Loucy (cell line): ENCODE data around the gene FLT4.

ENCODE experiments used
- H2AFZ ChIP-seq: fragments of 200-600 bp; sonication (generic); 2 replicates; pipeline ENCODE4 v1.6.0; 2016; ENCODE audit warnings: antibody characterized with exemption, mild to moderate bottlenecking, low read length, moderate library complexity
- H3F3A ChIP-seq: fragments of 200-600 bp; 2 replicates; pipeline ENCODE4 v1.6.0; 2016; ENCODE audit warnings: antibody characterized with exemption, low read depth, mild to moderate bottlenecking
- H3K27me3 ChIP-seq: fragments of 200-600 bp; sonication (generic); 2 replicates; pipeline ENCODE4 v1.6.1; 2014; ENCODE audit warnings: low read length, mild to moderate bottlenecking; ENCODE audit not compliant: insufficient read depth, poor library complexity, severe bottlenecking
- H3K36me3 ChIP-seq: fragments of 200-600 bp; sonication (generic); 2 replicates; pipeline ENCODE4 v1.6.1; 2016; ENCODE audit warnings: low read length; ENCODE audit not compliant: insufficient read depth
- H3K4me1 ChIP-seq: fragments of 200-600 bp; sonication (generic); 2 replicates; pipeline ENCODE4 v1.5.1; 2014; ENCODE audit warnings: low read length, mild to moderate bottlenecking; ENCODE audit not compliant: insufficient read depth, poor library complexity, severe bottlenecking
- H3K4me2 ChIP-seq: fragments of 200-600 bp; sonication (generic); 2 replicates; pipeline ENCODE4 v1.6.0; 2014; ENCODE audit warnings: antibody characterized with exemption, low read length, low read depth, mild to moderate bottlenecking; ENCODE audit not compliant: poor library complexity, severe bottlenecking
- H3K4me3 ChIP-seq: fragments of 200-600 bp; sonication (generic); 2 replicates; pipeline ENCODE4 v1.5.1; 2014; ENCODE audit warnings: low read length, mild to moderate bottlenecking, mixed read lengths; ENCODE audit not compliant: poor library complexity, severe bottlenecking
- H3K79me2 ChIP-seq: fragments of 200-600 bp; sonication (generic); 2 replicates; pipeline ENCODE4 v1.6.1; 2014; ENCODE audit warnings: low read length; ENCODE audit not compliant: insufficient read depth
- H3K9ac ChIP-seq: fragments of 200-600 bp; sonication (generic); 2 replicates; pipeline ENCODE4 v1.6.0; 2014; ENCODE audit warnings: mild to moderate bottlenecking, low read depth, low read length, moderate library complexity; ENCODE audit not compliant: poor library complexity, severe bottlenecking
- H3K9me2 ChIP-seq: fragments of 200-600 bp; sonication (generic); replicated peaks from 2 replicates; pipeline ENCODE4 v1.6.1; 2016; ENCODE audit warnings: low read depth, low read length, mixed read lengths
- H3K9me3 ChIP-seq: fragments of 200-600 bp; sonication (generic); 2 replicates; pipeline ENCODE4 v1.6.1; 2014; ENCODE audit warnings: mild to moderate bottlenecking, antibody characterized with exemption, low read length, low read depth; ENCODE audit not compliant: insufficient read depth
- H4K20me1 ChIP-seq: fragments of 200-600 bp; sonication (generic); 2 replicates; pipeline ENCODE4 v1.6.0; 2014; ENCODE audit warnings: antibody characterized with exemption, low read length, mild to moderate bottlenecking; ENCODE audit not compliant: insufficient read depth, poor library complexity, severe bottlenecking
- EZH2phosphoT487 ChIP-seq: fragments of 200-600 bp; IDR thresholded peaks from 2 replicates; pipeline ENCODE4 v1.6.1; 2018; ENCODE audit warnings: antibody characterized with exemption, mild to moderate bottlenecking, moderate library complexity, borderline replicate concordance
- TF ChIP-seq, protein P1 (sequence below): fragments of 200-600 bp; sonication (generic); conservative IDR thresholded peaks from 2 replicates; pipeline ENCODE4 v1.5.1; 2014; ENCODE audit warnings: mild to moderate bottlenecking, antibody characterized with exemption, low read length

The FLT4 gene

DNA sequence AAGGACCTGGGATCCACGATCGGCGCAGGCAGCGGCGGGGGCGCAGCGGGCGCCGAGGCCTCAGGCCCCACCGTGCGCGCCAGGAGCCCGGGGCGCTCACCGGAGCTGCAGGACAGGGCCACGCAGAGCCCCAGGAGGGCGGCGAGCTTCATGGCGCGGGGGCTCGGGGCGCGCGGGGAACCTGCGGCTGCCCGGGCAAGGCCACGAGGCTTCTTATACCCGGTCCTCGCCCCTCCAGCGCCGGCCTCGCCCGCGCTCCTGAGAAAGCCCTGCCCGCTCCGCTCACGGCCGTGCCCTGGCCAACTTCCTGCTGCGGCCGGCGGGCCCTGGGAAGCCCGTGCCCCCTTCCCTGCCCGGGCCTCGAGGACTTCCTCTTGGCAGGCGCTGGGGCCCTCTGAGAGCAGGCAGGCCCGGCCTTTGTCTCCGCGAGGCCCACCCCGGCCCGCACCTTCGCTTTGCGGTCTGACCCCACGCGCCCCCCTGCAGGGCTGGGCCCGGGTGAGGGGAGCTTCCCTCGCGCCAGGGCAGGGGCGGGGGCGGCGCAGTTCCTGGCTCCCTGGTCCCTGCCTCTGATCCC, 58.0 kb downstream of the FLT4 start, which contains the start of gene SCGB3A1:
SCGB3A1 (minus strand) TSS at position 189 of the 577 bp plus-strand sequence; CDS start at position 152, 37 bp downstream.
- Histone ChIP-seq H3K4me3 (peak within 1 kb of the TSS; percentile 17), H2AFZ (no peak within 1 kb of the TSS), H3K4me2 (no peak within 1 kb of the TSS), H3K9ac (no peak within 1 kb of the TSS), H3K9me2 (no peaks in the 10 kb centered on the region), H3K36me3 (no peaks in the 10 kb centered on the region), H4K20me1 (no peaks in the 10 kb centered on the region), H3K9me3 (no peaks in the 10 kb centered on the region), H3F3A (no peaks in the 10 kb centered on the region), H3K79me2 (no peaks in the 10 kb centered on the region), H3K4me1 (no peaks in the 10 kb centered on the region), H3K27me3 (no peaks in the 10 kb centered on the region)
- TF ChIP-seq, protein P1, sequence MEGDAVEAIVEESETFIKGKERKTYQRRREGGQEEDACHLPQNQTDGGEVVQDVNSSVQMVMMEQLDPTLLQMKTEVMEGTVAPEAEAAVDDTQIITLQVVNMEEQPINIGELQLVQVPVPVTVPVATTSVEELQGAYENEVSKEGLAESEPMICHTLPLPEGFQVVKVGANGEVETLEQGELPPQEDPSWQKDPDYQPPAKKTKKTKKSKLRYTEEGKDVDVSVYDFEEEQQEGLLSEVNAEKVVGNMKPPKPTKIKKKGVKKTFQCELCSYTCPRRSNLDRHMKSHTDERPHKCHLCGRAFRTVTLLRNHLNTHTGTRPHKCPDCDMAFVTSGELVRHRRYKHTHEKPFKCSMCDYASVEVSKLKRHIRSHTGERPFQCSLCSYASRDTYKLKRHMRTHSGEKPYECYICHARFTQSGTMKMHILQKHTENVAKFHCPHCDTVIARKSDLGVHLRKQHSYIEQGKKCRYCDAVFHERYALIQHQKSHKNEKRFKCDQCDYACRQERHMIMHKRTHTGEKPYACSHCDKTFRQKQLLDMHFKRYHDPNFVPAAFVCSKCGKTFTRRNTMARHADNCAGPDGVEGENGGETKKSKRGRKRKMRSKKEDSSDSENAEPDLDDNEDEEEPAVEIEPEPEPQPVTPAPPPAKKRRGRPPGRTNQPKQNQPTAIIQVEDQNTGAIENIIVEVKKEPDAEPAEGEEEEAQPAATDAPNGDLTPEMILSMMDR = no peak
- TF ChIP-seq EZH2phosphoT487 = no peak

DNA sequence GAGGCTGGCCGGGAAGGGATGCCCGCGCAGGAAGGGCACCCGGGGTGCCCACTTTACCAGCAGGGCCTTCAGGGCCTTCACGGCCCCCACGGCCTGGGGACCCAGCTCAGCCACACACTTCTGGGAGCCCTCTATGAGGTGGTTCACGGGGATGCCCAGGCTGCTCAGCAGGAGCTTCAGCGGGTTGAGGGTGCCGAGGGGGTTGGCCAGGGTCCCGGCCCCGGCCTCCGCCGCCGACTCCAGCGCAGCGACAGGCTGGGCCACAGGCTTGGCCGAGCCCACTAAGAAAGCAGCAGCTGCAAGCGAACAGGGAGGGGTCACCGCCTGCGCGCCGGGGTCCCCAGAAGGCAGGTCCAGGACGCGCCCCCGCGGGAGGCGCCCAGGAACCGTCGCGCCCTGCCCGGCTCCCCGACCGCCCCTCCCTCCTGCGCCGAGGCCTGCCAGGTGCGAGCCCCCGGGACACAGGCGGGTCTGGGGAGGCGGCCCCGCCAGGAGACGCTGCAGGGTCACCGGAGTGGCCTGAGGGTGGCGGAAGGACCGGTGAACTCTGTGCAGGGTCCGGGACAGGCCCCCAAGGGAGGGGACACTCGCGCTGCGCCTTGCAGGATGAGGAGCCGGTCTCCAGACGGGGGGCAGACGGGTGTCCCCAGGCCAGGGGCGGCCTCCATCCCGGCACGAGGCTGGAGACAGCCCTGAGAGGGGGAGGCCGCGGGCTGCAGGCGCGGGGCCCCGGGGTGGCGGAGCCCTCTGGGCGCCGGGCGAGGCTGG, 58.7 kb downstream of the FLT4 start:
- Histone ChIP-seq H4K20me1 (no peaks in the 10 kb centered on the region), H3K4me2 (no peak overlapping the region), H3F3A (no peaks in the 10 kb centered on the region), H3K4me1 (no peaks in the 10 kb centered on the region), H2AFZ (no peak overlapping the region), H3K4me3 (peak overlapping the region; percentile 17), H3K36me3 (no peaks in the 10 kb centered on the region), H3K79me2 (no peaks in the 10 kb centered on the region), H3K9me2 (no peaks in the 10 kb centered on the region), H3K9ac (no peak overlapping the region), H3K9me3 (no peaks in the 10 kb centered on the region), H3K27me3 (no peaks in the 10 kb centered on the region)
- TF ChIP-seq, protein P1 = no peak
- no peak for TF ChIP-seq EZH2phosphoT487

DNA sequence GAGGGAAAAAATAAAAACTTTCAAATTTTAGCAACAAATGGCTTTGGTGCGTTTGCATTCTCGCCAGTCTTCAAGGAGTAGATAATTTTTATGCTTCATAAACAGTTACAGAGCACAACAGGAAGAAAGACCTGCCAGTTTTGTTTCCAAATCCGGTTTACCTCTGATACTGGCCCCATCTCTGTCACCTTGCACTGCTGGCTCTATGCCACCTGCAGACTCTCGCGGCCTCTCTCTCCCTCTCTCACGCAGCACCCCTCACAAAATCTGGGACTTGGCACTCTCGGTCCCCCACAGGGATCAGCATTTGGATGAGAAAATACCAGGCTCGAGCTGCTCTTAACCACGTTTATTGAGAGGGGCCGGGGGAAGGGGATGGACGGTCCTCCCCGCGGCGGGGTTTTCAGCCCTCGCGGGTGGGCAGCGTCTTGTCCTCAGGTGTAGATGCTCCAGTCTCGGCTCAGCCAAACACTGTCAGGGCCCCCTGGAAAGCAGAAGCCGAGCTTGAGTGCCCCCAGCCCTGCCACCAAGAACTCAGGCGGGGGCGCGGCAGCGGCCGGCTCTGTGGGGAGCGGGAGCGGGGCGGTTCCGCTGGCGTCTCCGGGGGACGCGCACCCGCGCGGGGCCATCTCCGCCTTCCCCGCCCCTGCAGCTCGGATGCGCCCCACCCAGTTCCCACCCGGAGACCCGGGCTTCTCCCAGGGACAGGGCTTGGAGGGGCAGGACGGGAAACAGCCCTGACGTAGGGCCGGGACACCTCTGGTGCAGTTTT, 59.4 kb downstream of the FLT4 start:
- H3K9ac ChIP-seq = no peak overlapping the region
- H3F3A ChIP-seq = no peaks in the 10 kb centered on the region
- peak overlapping the region; percentile 17 for H3K4me3 ChIP-seq
- no peaks in the 10 kb centered on the region for H3K79me2 ChIP-seq
- H2AFZ ChIP-seq = no peak overlapping the region
- no peaks in the 10 kb centered on the region for H3K27me3 ChIP-seq
- H3K4me2 ChIP-seq = no peak overlapping the region
- H3K9me3 ChIP-seq = no peaks in the 10 kb centered on the region
- no peaks in the 10 kb centered on the region for H3K4me1 ChIP-seq
- H3K9me2 ChIP-seq = no peaks in the 10 kb centered on the region
- no peaks in the 10 kb centered on the region for H3K36me3 ChIP-seq
- no peaks in the 10 kb centered on the region for H4K20me1 ChIP-seq
- no peak for TF ChIP-seq EZH2phosphoT487
- TF ChIP-seq, protein P1 = no peak
